Endothelial cell of umbilical vein (primary cell): ENCODE results near the gene MAPRE2. TPM values are rescaled to one million over a fixed set of nuclear protein-coding genes. Genes with fewer than 3 reads are reported as not detected.

ENCODE experiments used
- BruUV-seq: library from RNA; stranded (reverse); fragments of 400-500 nt; replicated peaks from 2 replicates; lab custom pipeline; 2021; lab: Mats Ljungman, UMichigan
- CTCF ChIA-PET: fragments of 300-600, 350-600 bp; sonication (Branson Sonifier 250); formaldehyde crosslinking; loops from one replicate; lab custom pipeline; 2021; ENCODE audit warnings: antibody characterized with exemption, inconsistent platforms; lab: Charles Lee
- POLR2A ChIA-PET: fragments of 300-600, 350-600 bp; sonication (Branson Sonifier 250); formaldehyde crosslinking; loops from one replicate; lab custom pipeline; 2021; ENCODE audit warnings: antibody characterized with exemption, inconsistent platforms; lab: Charles Lee
- DNase-seq: peaks from one replicate; pipeline ENCODE4 v3.0.0-alpha.2; 2011; ENCODE audit warnings: low read depth, low spot score
- FAIRE-seq: peaks from 2 replicates; lab custom pipeline; 2011; peaks lifted over from hg19 to GRCh38; lab: Jason Lieb, UNC
- H2AFZ ChIP-seq: 2 replicates; pipeline ENCODE4 v1.6.0; 2012; ENCODE audit warnings: low read depth, low read length, control low read depth, inconsistent platforms
- H3K27ac ChIP-seq: 2 replicates; pipeline ENCODE4 v1.5.1; 2011; ENCODE audit warnings: low read depth, mild to moderate bottlenecking, control low read depth, low read length, moderate library complexity; ENCODE audit not compliant: insufficient read depth
- H3K27me3 ChIP-seq, 2 experiments: 2 replicates each; pipeline versions ENCODE4 v1.6.0 to v1.6.1; 2011; ENCODE audit warnings: low read length in 2 of 2, mixed read lengths in 1 of 2; ENCODE audit not compliant: control insufficient read depth in 2 of 2, insufficient read depth in 2 of 2
- H3K36me3 ChIP-seq, 2 experiments: 2 replicates in 1 of 2; 3 replicates in 1 of 2; pipeline ENCODE4 v1.5.1; 2011; ENCODE audit warnings: low read length in 2 of 2, mild to moderate bottlenecking in 1 of 2, moderate library complexity in 1 of 2; ENCODE audit not compliant: control insufficient read depth in 2 of 2, insufficient read depth in 2 of 2; ENCODE audit errors: extremely low read depth in 1 of 2
- H3K4me1 ChIP-seq: 3 replicates; pipeline ENCODE4 v1.5.1; 2011; ENCODE audit warnings: mild to moderate bottlenecking, low read length; ENCODE audit not compliant: control insufficient read depth, insufficient read depth; ENCODE audit errors: extremely low read depth
- H3K4me2 ChIP-seq: 2 replicates; pipeline ENCODE4 v1.6.1; 2011; ENCODE audit warnings: low read length, control low read depth, mixed read lengths; ENCODE audit not compliant: insufficient read depth
- H3K4me3 ChIP-seq, 3 experiments: fragments of 200-600 bp in 1 of 3; sonication (generic), shearing (Covaris generic) in 1 of 3; replicated peaks in 1 of 3; 2 replicates each; pipeline ENCODE4 v1.5.1; 2011 to 2016; ENCODE audit warnings: control low read depth in 3 of 3, low read length in 3 of 3, mild to moderate bottlenecking in 2 of 3, inconsistent platforms in 1 of 3, low read depth in 1 of 3, moderate library complexity in 1 of 3; ENCODE audit not compliant: insufficient read depth in 1 of 3
- H3K79me2 ChIP-seq: 2 replicates; pipeline ENCODE4 v1.6.0; 2012; ENCODE audit warnings: low read length, inconsistent platforms; ENCODE audit not compliant: control insufficient read depth, insufficient read depth
- H3K9ac ChIP-seq: replicated peaks from 2 replicates; pipeline ENCODE3; 2011; ENCODE audit warnings: low read length, control low read depth; ENCODE audit not compliant: insufficient read depth; ENCODE audit errors: extremely low read depth
- H3K9me1 ChIP-seq: replicated peaks from 3 replicates; pipeline ENCODE4 v1.6.0; 2011; ENCODE audit warnings: mild to moderate bottlenecking, low read length; ENCODE audit not compliant: control insufficient read depth, insufficient read depth; ENCODE audit errors: extremely low read depth
- H3K9me3 ChIP-seq: replicated peaks from 2 replicates; pipeline ENCODE4 v1.5.1; 2012; ENCODE audit warnings: low read length, inconsistent platforms; ENCODE audit not compliant: control insufficient read depth, insufficient read depth
- H4K20me1 ChIP-seq: replicated peaks from 2 replicates; pipeline ENCODE3; 2011; ENCODE audit warnings: mild to moderate bottlenecking, low read length; ENCODE audit not compliant: control insufficient read depth, insufficient read depth; ENCODE audit errors: extremely low read depth
- CTCF ChIP-seq, 2 donors: IDR thresholded peaks; 1 replicate in 1 of 2; 2 replicates in 1 of 2; pipeline ENCODE4 v1.5.1; 2011; ENCODE audit warnings: low read length in 2 of 2, mild to moderate bottlenecking in 2 of 2, moderate library complexity in 2 of 2, control low read depth in 1 of 2, inconsistent platforms in 1 of 2, low read depth in 1 of 2; ENCODE audit not compliant: insufficient read depth in 1 of 2; ENCODE audit errors: extremely low read depth in 1 of 2
- EZH2 ChIP-seq: IDR thresholded peaks from 2 replicates; pipeline ENCODE4 v1.6.1; 2012; ENCODE audit warnings: borderline replicate concordance, low read depth, mild to moderate bottlenecking, moderate library complexity, low read length, inconsistent platforms; ENCODE audit not compliant: severe bottlenecking
- FOS ChIP-seq: IDR thresholded peaks from 2 replicates; pipeline ENCODE4 v1.6.1; 2011; ENCODE audit warnings: mild to moderate bottlenecking, low read length, moderate library complexity, borderline replicate concordance; ENCODE audit not compliant: insufficient read depth
- GATA2 ChIP-seq: IDR thresholded peaks from 2 replicates; pipeline ENCODE4 v1.7.0; 2011; ENCODE audit warnings: low read depth, mild to moderate bottlenecking, moderate library complexity, mixed read lengths, low read length; ENCODE audit not compliant: insufficient read length, insufficient read depth
- JUN ChIP-seq: IDR thresholded peaks from 2 replicates; pipeline ENCODE4 v1.6.1; 2011; ENCODE audit warnings: borderline replicate concordance, low read depth; ENCODE audit not compliant: insufficient read length, insufficient read depth
- MYC ChIP-seq: IDR thresholded peaks from one replicate; pipeline ENCODE4 v1.6.1; 2011; ENCODE audit warnings: mild to moderate bottlenecking, low read depth, low read length
- POLR2A ChIP-seq: IDR thresholded peaks from 2 replicates; pipeline ENCODE4 v1.6.1; 2012; ENCODE audit warnings: low read depth, mild to moderate bottlenecking, control low read depth, low read length
- POLR2AphosphoS5 ChIP-seq: IDR thresholded peaks from 2 replicates; pipeline ENCODE4 v1.6.1; 2012; ENCODE audit warnings: low read depth, mild to moderate bottlenecking, control low read depth, low read length, moderate library complexity; ENCODE audit not compliant: insufficient read depth
- dilution Hi-C: fragments of 300-500 bp; cut with MboI; formaldehyde crosslinking; loops from one replicate; pipeline ENCODE4 v1.15.0; 2019; ENCODE audit warnings: low sequenced_read_pairs; ENCODE audit not compliant: extremely low pct_ligation_motif_present
- intact Hi-C: fragments of 100-400 bp; cut with micrococcal nuclease; formaldehyde crosslinking; loops from one replicate; pipeline ENCODE4 v1.10.0; 2022
- polyA plus RNA-seq, 4 experiments: library from polyadenylated mRNA; depleted of rRNA in 3 of 4; stranded (reverse) in 3 of 4; unstranded in 1 of 4; fragments of >200 nt; gene quantifications; 2 replicates each; pipeline versions ENCODE4 v1.2.1 to v1.2.3, GENCODE V29; 2011 to 2012; ENCODE audit warnings: missing spikeins in 1 of 4
- total RNA-seq: library from RNA; stranded (reverse); gene quantifications from 2 replicates; pipeline ENCODE4 v1.2.3, GENCODE V29; 2021
- TF ChIP-seq, protein P1 (sequence below): IDR thresholded peaks from 2 replicates; pipeline ENCODE4 v1.6.1; 2011; ENCODE audit not compliant: insufficient read depth, insufficient read length

Gene MAPRE2
- total and polyA plus RNA-seq, 2 donors (not counting 3 experiments of a cell fraction or from before 2014, with no cell fraction given): 117 to 148 TPM

GRCh38 chr18:35122586-35123224 is 81.5 kb downstream of the MAPRE2 start:
- no peaks in the 10 kb centered on the region for H3K9me1 ChIP-seq
- H3K79me2 ChIP-seq: peaks cover 25% of the 10 kb centered on the region
- H3K4me2 ChIP-seq: no peak overlapping the region
- peaks cover 4% of the 10 kb centered on the region for H4K20me1 ChIP-seq
- H3K36me3 ChIP-seq: peaks cover 8 to 14% of the 10 kb centered on the region in 2 experiments
- no peak overlapping the region for H2AFZ ChIP-seq
- CTCF ChIA-PET: interaction anchor here (0.9 to 1.8 kb wide), 3 partner anchors 8 to 21 kb away, joined by 4 to 9 read pairs (median 8); no protein-coding TSS in a partner anchor
- H3K9me3 ChIP-seq: no peaks in the 10 kb centered on the region
- intact Hi-C loops: no loop called here
- H3K9ac ChIP-seq: no peak overlapping the region
- H3K27ac ChIP-seq: no peak overlapping the region
- POLR2A ChIA-PET: no interaction called here
- TF ChIP-seq JUN (no peak), POLR2A (no peak), EZH2 (no peak), GATA2 (no peak), FOS (no peak), POLR2AphosphoS5 (no peak), CTCF (IDR thresholded peaks at IDR 0.05; ENCODE audit: extremely low read depth in 1 of 2, insufficient read depth in 1 of 2, low read depth in 1 of 2, low read length in 2 of 2) (no peak), MYC (no peak)
- TF ChIP-seq, protein P1, sequence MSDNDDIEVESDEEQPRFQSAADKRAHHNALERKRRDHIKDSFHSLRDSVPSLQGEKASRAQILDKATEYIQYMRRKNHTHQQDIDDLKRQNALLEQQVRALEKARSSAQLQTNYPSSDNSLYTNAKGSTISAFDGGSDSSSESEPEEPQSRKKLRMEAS: no peak
- H3K27me3 ChIP-seq: no peaks in the 10 kb centered on the region
- no peak for FAIRE-seq
- no peaks in the 10 kb centered on the region for H3K4me1 ChIP-seq
- no TSS peak for BruUV-seq
- H3K4me3 ChIP-seq: no peak overlapping the region
- DNase-seq: no peak
- dilution Hi-C loops: no loop called here
